ENCODE data around the gene CYFIP1.

- TF ChIP-seq, protein P1, sequence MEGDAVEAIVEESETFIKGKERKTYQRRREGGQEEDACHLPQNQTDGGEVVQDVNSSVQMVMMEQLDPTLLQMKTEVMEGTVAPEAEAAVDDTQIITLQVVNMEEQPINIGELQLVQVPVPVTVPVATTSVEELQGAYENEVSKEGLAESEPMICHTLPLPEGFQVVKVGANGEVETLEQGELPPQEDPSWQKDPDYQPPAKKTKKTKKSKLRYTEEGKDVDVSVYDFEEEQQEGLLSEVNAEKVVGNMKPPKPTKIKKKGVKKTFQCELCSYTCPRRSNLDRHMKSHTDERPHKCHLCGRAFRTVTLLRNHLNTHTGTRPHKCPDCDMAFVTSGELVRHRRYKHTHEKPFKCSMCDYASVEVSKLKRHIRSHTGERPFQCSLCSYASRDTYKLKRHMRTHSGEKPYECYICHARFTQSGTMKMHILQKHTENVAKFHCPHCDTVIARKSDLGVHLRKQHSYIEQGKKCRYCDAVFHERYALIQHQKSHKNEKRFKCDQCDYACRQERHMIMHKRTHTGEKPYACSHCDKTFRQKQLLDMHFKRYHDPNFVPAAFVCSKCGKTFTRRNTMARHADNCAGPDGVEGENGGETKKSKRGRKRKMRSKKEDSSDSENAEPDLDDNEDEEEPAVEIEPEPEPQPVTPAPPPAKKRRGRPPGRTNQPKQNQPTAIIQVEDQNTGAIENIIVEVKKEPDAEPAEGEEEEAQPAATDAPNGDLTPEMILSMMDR (IDR thresholded peaks at IDR 0.05; ENCODE audit: control extremely low read depth in 1 of 3, insufficient read depth in 1 of 3, low read depth in 1 of 3, low read length in 3 of 3): no peak
- TF ChIP-seq POLR2A (IDR thresholded peaks at IDR 0.05; ENCODE audit: control extremely low read depth in 1 of 2, low read depth in 2 of 2, low read length in 2 of 2) (no peak), BACH1 (IDR thresholded peaks at IDR 0.05; ENCODE audit: low read length) (no peak)
Measured at GRCh38 chr15:22968366-22968765, 11.8 kb downstream of the CYFIP1 start.

All from H1 (cell line).